HG02885 (cell line): Measurements from ENCODE around the gene DTX4.

ENCODE experiments used
- ATAC-seq: cut with Tn5 transposase; IDR thresholded peaks from one replicate; pipeline ENCODE4 v1.9.1; 2021; ENCODE audit warnings: mild to moderate bottlenecking; ENCODE audit not compliant: unreplicated experiment, poor library complexity

The DTX4 gene

DNA sequence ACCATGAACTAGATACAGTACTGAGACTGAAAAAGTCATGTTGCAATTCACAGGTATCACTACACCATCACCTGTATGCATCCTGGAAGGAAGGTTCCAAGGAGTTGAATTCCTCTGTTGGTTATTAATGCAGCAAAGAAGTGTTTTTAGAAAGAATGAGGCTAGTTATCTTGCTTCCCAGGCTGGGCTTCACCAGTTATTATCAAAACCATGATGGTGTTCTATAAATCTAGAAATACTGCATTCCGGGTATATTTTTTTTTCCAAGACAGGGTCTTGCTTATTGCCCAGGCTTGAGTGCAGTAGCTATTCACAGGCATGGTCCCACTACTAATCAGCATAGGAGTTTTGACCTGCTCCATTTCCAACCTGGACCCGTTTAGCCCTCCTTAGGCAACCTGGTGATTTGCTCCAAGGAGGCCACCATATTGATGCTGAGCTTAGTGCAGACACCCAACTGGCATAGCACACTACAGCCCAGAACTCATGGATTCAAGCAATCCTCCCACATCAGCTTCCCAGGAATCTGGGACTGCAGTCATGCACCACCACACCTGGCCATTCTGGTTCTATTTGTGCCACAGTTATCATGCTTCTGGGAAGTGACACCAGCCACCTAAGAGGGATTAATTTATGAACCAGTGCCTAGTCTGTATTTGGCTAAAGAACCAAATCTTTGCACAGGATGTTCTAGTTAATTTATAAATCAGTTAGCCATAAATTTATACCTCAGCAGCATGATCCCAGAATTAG is 42.4 kb downstream of the DTX4 start:
- ATAC-seq = no peak

DNA sequence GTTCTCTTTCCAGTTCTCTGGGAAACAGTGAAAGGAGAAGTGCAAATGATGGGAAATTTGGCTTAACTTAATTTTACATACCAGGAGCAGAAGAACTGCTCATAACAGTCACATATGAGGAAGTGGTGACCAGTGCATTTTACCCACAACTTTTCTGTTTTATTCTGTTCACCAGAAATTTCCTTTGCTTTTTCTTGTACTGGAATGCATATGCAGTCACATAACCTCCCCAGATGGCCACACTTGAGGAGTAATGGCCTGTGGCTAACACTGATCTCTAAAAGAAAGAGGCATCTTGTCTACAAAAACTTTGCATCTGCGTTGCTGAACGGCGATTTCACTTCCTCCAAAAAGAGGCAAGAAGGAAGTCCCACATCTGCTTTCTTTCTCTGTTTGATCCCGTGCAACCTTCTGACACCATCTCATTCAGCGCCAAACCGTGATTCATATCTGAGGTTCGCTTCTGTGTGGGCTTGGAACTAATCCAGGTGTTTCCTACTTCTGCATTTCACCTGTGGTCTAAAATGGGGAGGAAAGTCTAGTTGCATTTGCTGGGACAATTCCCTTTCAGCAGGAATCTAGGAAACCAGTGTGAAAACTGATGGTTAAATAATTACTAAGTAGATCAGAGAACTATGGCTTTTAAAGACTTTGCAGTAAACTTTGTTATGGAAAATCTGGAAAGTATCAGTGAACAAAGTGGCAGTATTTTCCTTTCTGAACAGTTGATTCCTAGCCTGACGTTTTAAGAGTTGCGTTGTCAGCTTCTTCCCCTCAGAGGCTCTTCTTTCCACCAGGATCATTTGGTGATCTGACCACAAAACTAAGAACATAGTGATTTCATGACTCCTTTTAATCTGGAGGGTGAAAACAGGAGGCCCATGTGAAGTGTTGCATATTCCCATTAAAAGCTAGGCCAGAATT is 45.0 kb downstream of the DTX4 start:
- ATAC-seq = peak; percentile 83

DNA sequence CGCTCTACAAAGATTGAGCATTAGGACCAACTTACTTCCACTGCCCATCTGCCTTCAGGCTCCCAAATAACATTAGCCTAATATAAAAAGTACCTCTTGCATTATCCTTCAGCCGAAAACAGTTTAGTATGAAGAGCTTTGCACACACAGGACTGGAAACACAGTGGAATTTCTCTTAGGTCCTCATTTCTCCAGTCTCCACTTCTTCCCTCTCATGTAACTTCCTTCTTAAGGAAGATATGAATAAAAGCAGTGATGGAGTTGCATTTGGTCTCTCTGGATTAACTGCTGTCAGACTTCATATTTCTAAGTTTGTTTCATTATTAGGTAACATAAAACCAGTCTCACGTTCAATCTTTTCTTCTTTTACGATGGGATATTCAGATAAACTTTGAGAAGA is 46.4 kb downstream of the DTX4 start:
- ATAC-seq = no peak

DNA sequence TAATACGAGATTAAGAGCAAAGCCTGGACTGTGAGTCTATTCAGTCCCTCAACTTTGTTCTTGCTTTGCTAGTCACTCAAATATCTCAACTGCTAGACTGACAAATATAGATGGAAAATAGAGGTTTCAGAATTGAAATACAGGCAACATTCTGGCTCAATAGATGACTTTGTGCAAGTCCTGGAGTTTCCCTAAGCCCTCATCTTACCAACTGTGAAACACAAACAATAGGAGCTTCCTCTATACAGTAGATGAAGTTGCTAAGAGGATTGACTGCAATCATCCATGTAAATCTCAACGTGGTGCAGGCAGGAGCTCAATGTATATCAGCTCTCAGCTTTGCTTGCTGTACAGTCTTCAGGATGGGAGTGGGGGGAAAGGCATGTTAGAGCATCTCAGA is 47.0 kb downstream of the DTX4 start:
- ATAC-seq = no peak

DNA sequence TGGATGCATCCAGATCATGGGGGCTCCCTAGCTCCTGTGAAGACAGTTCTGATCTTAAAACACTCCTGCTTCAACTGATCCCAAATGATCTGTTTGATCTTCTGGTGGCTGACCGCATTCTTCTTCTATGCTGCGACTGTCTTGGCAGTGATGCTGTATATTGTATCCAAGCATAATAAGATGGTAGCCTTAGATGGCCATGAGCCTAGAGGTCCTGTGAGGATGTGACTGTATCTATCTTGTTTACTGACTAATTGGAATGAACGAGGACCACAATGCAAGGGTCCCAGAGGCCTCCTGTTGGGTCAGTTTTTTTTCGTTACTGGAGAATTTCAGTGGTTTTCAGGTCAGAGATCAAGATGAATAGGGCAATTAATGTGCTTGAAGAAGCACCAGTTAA is 47.9 kb downstream of the DTX4 start:
- no peak for ATAC-seq

DNA sequence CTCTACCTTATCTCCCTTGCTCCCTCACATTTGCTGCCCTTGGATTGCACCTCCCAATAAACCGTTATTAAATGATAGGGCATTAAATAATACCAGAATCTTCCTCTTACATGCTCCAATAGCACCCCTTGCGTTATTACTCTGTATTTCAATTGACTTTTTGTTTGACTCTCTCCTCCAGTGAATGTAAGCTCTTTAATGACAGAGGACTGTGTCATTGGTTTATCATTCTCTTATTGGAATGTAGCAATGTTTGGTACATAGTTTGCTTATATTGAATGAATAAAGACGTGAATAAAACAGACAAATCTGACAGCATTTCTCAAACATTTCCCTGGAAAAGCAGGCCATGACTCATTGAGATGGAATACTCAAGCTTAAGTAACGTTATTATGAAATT is 49.5 kb downstream of the DTX4 start:
- no peak for ATAC-seq

DNA sequence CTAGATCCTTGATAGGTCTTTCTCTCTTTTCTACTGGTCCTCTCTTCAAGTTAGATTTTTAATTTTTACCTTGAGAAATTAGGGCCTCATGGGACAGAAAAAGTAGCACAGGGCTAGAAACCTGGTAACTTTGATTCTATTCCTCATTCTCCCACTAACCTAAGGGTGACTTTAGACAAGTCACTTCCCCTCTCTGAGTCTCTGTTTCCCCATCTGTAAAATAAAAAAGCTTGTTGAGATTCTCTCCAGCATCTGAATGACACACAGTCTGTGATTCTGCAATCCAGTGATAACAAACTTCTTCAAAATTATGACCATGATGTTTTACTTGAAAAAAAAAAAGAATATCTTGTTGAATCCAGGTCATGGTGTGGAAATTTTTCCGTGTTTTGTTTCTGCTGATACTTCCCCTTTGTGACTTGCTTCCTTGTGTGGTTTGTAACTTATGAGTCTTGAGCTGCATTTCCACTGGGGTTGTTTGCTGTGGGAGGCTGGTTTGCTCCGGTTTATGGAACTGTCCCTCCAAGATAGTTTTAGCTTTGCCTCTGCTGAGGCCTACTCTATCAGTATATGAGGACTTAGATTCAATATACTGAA is 50.6 kb downstream of the DTX4 start:
- ATAC-seq = no peak

DNA sequence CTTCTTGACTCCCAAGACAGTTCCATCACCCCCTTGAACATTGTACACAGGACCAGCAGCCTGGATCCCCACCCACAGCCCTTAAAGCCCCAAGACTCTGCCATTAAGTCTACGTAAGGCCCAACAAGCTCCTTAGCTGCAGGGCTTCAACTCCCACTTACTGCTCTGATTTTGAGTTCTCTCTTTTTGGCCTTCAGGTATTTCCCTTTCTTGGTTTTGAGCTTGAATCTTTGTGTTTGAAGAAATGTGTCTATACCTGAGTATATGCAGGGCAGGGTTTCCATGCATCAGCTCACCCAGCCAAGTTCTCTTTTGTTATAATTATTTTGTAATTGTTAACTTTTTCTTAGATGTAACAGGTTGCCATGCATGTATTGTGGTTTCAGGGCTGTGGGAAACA is 51.2 kb downstream of the DTX4 start:
- ATAC-seq = no peak

DNA sequence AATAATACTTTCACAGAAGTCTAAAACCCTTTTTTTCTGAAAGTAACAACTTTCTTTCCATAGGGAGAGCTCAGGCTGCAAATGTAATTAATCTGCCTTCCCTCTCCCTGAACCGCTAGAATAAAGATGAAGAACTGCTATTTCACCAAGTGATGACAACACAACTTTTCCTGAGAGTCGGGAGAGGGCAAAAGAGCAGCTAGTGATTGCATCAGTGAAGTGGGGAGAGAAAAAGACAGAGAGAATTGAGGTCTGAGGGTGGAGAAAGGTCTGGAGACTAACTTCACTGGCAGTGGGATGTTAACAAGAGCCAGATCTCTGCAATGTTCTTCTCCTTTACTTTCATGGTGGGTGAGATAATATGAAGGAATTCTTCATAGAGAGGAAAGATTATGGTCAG is 51.7 kb downstream of the DTX4 start:
- no peak for ATAC-seq

DNA sequence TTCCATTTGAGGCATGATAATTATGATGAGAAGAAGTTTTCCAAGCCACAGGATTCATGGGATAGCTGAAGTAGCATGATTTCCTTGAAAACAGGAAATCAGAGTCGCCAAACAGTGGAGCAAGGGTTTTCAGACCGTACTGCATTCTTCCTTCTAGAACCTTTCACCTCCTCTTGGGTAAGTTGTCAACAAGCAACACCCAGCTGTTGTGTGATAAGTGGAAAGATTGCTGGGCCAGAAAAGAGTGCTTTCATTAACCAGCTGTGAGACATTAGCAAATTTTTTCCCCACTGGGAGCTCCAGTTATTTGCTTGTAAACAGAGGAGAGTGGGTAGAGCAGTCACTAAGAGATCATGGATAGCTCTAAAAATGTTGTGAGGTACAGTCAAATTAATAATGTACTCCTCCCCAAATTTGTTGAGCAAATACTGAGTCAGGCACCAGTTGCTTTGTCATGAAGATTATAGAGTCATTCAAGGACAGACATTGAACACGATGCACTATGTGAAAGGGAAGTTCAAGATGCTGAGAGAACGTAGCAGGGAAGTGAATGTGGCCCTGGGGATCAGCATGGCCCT is 52.5 kb downstream of the DTX4 start:
- ATAC-seq = peak; percentile 55

DNA sequence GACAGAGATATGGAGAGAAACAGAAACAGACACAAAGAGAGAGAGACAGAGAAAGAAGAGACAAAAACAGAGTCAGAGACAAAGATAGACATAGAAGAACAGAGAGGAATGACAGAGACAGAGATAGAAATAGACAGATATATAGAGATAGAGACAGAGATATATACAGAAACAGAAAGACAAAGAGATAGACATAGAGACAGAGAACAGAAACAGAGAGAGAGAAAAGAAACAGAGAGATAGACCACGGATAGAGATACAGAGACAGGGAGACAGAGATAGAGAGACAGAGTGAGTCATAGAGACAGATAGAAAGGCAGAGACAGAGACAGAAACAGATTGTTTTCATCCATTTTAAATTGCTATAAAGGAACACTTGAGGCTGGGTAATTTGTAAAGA is 53.1 kb downstream of the DTX4 start:
- peak; percentile 53 for ATAC-seq

DNA sequence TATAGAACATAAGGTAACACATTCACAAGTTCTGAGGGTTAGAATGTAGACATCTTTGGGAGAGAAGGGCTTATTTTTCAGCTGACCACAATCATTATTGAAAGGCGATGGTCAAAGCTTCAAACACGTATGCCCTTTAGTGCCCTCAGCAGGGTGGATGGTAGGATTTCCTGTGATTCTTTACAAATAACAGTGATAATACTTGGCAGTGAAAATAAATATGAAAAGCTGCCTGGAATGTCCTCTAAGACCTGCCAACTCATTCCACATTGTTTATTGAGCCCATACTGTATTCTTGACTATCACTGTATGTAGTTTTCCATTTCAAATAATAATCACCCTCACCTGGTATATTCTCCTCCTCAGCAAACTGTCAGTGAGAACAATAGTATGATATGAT is 54.5 kb downstream of the DTX4 start:
- ATAC-seq = no peak

DNA sequence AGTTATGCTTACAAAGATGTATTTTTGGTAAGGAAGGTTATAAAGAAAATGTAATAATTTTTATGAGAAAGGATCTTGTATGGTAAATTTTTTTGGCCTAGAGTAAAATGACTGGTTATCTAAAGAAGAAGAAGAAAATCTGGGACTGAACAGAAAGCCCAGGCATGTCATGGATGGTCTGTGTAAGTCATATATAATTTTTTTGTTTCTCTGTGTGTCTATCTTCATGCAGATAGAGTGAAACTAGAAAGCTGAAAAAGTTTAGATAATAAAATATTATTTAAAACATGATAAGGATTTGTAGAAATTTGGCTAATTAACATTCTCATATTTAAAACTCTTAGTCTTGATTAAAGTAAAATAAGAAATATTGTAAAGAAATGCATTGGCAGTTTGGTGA is 68.4 kb downstream of the DTX4 start:
- no peak for ATAC-seq

DNA sequence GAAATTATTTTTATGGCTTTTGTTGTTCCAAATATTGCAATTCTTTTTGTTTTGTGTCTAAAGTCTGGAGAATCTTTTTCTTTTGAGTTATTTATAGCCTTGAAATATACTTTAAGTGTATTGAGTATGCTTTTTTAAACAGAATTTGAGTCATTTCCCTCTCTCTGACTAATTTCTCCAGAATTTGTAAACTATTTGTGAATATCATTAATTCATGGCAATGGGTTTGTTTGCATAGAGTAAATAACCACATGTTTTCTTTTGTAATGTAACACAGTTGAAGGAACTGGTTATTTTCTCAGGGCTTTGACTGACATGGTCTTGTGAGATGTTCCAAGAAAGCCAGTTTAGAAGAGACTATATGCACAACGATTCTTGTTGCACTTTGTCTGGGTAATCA is 71.7 kb downstream of the DTX4 start:
- no peak for ATAC-seq

DNA sequence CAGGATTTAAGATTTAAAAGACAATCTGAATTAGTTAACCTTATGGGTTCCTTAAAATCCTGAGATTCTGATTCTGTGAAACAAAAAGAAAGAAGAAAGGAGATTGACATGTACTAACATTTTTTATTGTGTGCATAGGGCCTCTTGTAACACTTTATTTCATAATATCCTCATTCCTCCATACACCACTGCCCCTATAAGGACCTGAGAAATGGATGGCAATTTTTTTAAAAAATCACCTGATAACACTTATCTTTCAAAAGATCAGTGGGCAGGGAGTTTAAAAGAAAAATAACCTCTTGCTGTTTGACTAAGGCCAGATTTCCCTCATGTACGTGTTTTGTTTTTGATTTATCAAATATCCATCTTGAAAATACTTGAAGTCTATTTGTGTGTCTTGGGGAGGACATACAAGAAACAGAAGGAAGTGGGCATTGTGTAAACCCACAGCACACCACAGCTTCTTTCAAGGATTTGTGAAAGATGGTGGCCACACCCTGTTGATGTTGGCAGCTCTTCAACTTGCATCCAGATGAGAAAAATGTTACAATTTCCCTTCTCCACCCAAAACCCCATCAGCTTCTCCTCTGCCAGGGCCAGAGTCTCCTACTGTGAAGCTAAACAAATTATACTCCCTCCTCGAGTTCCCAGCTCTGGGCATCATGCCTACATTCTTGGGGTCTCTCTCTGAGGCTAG is 75.7 kb downstream of the DTX4 start:
- ATAC-seq = no peak

DNA sequence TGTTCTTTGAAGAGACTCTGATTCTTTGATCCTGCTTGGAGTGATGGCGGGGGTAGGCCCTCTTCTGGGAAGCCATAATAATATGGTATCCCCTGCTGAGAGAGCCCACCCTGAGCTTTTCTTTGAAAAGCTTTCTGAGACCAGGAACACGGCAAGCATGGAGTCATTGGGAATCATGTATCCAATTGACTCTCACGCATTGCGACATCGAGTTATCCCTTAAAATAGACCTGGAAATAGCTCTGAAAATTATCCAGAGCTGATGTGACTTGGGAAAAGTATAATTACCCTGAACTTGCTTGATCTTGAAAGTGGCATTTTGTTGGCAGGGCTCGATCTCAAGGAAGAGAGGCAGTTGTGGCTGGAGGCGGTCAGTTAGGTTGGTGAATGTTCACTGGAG is 77.6 kb downstream of the DTX4 start:
- no peak for ATAC-seq

DNA sequence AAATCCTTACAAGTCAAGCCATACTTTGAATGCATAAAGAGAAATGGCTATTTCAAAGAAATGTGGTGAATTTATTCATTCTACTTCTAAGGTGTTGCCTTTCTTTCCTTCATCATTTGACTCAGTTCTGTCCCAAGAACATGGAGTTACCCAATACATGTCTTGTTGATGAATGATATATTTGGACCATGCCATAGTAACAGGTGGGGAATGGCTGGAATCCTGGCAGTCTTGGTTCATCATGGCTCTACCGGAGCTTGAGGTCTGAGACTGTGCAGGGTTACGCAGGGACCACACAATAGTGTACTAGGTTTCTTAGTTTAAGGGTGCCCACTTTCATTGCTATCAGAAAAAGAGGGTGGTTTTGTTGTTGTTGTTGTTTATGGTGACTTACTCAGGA is 81.1 kb downstream of the DTX4 start:
- ATAC-seq = no peak

DNA sequence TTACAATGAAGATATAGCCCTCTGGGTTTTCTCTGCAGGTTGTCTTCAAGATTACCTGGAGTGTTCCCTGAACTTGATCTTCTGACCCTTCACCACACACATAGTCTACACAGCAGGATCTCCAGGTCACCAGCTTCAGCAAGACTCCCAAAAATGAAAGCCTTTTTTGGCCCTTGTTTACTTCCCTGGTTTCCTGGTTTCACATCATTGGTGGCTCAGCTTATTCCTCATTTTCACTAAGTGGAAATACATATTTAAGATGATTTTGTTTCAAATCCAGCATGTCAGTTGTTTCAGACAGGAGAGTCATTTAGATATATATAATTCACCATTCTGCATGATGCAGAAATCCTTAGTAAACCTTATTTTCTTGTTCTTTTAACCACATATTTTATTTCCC is 82.4 kb downstream of the DTX4 start:
- ATAC-seq = no peak

DNA sequence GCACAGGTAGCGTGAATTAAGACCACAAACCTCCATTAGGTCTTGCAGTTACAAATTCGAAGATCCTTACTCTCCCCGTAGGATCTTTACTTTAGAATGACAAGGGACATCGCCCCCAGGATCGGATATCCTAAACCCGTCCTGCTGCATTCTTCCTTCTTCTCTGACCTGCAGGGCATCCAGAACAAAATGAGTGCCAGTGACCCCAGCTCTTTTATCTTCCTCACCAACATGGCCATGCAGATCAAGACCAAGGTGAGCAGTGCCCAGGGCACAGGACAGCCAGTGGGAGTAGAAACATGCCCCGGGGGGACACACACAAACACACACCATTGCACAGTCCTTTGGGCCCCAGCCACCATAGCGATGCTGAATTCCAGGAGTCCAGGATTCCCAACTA is 83.3 kb downstream of the DTX4 start:
- ATAC-seq = no peak
